SK-N-SH (cell line): Measurements from ENCODE around the gene NFATC2IP. TPM values are rescaled to one million over a fixed set of nuclear protein-coding genes. Genes with fewer than 3 reads are reported as not detected.

Experiments used
- CTCF ChIA-PET: fragments of 300-600, 350-600 bp; formaldehyde crosslinking; extraction: SDS; loops from one replicate; lab custom pipeline; 2021; lab: Yijun Ruan, JAX
- POLR2A ChIA-PET: fragments of 350-600 bp; sonication (Branson Sonifier 250); formaldehyde crosslinking; extraction: SDS; loops from one replicate; lab custom pipeline; 2020; ENCODE audit warnings: antibody characterized with exemption, inconsistent platforms; lab: Yijun Ruan, JAX
- DNase-seq: peaks from one replicate; pipeline ENCODE4 v3.0.0; 2012
- H2AFZ ChIP-seq: fragments of 200-600 bp; sonication (generic); 2 replicates; pipeline ENCODE4 v1.8.1; 2016; ENCODE audit warnings: antibody characterized with exemption, mild to moderate bottlenecking, low read depth
- H3F3A ChIP-seq: fragments of 200-600 bp; sonication (generic); replicated peaks from 2 replicates; pipeline ENCODE3; 2016; ENCODE audit warnings: antibody characterized with exemption, mild to moderate bottlenecking; ENCODE audit not compliant: insufficient read depth
- H3K27ac ChIP-seq, 2 experiments: fragments of 200-500 bp in 1 of 2; fragments of 200-600 bp in 1 of 2; sonication (Bioruptor generic) in 1 of 2; sonication (generic), shearing (Covaris generic) in 1 of 2; 2 replicates each; pipeline versions ENCODE4 v1.5.1 to v1.6.1; 2014 to 2016; ENCODE audit warnings: low read depth in 2 of 2, inconsistent platforms in 1 of 2, low read length in 1 of 2, mild to moderate bottlenecking in 1 of 2, mixed read lengths in 1 of 2
- H3K27me3 ChIP-seq: fragments of 200-600 bp; sonication (generic), shearing (Covaris generic); 2 replicates; pipeline ENCODE4 v1.6.1; 2016; ENCODE audit warnings: mixed run types; ENCODE audit not compliant: insufficient read depth
- H3K36me3 ChIP-seq, 2 experiments: fragments of 200-500 bp in 1 of 2; fragments of 200-600 bp in 1 of 2; sonication (Bioruptor generic) in 1 of 2; sonication (generic) in 1 of 2; replicated peaks in 1 of 2; 2 replicates each; pipeline versions ENCODE3 to v1.5.1; 2014 to 2016; ENCODE audit warnings: low read length in 1 of 2, mild to moderate bottlenecking in 1 of 2; ENCODE audit not compliant: insufficient read depth in 2 of 2, control insufficient read depth in 1 of 2
- H3K4me1 ChIP-seq, 2 experiments: fragments of 200-500 bp in 1 of 2; fragments of 200-600 bp in 1 of 2; sonication (Bioruptor generic) in 1 of 2; sonication (generic), shearing (Covaris generic) in 1 of 2; 2 replicates each; pipeline versions ENCODE4 v1.5.1 to v1.6.1; 2014 to 2016; ENCODE audit warnings: low read depth in 1 of 2, low read length in 1 of 2, mixed run types in 1 of 2; ENCODE audit not compliant: insufficient read depth in 2 of 2, control insufficient read depth in 1 of 2
- H3K4me2 ChIP-seq: fragments of 200-600 bp; sonication (generic), shearing (Covaris generic); 2 replicates; pipeline ENCODE4 v1.6.1; 2017; ENCODE audit warnings: mixed run types
- H3K4me3 ChIP-seq, 2 experiments: fragments of 200-500 bp in 1 of 2; fragments of 200-600 bp in 1 of 2; sonication (Bioruptor generic) in 1 of 2; sonication (generic), shearing (Covaris generic) in 1 of 2; 2 replicates each; pipeline versions ENCODE4 v1.5.1 to v1.8.1; 2014 to 2016; ENCODE audit warnings: low read depth in 2 of 2, inconsistent platforms in 1 of 2, low read length in 1 of 2, mild to moderate bottlenecking in 1 of 2, mixed read lengths in 1 of 2, moderate library complexity in 1 of 2
- H3K79me2 ChIP-seq: fragments of 200-600 bp; sonication (generic); 2 replicates; pipeline ENCODE4 v1.8.1; 2017; ENCODE audit warnings: mild to moderate bottlenecking; ENCODE audit not compliant: insufficient read depth
- H3K9ac ChIP-seq: fragments of 200-600 bp; sonication (generic); 2 replicates; pipeline ENCODE4 v1.6.1; 2017; ENCODE audit warnings: mixed run types
- H3K9me2 ChIP-seq: fragments of 200-600 bp; sonication (generic); 2 replicates; pipeline ENCODE4 v1.6.1; 2017; ENCODE audit warnings: mixed run types
- H3K9me3 ChIP-seq: fragments of 200-600 bp; sonication (generic); 2 replicates; pipeline ENCODE4 v1.6.1; 2017; ENCODE audit warnings: mixed run types, mild to moderate bottlenecking, moderate library complexity
- H4K20me1 ChIP-seq: fragments of 200-600 bp; sonication (generic); 2 replicates; pipeline ENCODE4 v1.6.1; 2017; ENCODE audit warnings: mild to moderate bottlenecking, mixed run types; ENCODE audit not compliant: insufficient read depth
- CHD2 ChIP-seq: fragments of 150-350 bp; IDR thresholded peaks from 2 replicates; pipeline ENCODE4 v1.6.1; 2018; ENCODE audit warnings: low read length; ENCODE audit not compliant: partially characterized antibody
- ELF1 ChIP-seq: IDR thresholded peaks from 2 replicates; pipeline ENCODE4 v1.4.0; 2012
- FOXJ3 ChIP-seq: sonication (generic); formaldehyde crosslinking; IDR thresholded peaks from 2 replicates; pipeline ENCODE4 v1.5.1; 2020; ENCODE audit warnings: mild to moderate bottlenecking, missing genetic modification reagents
- FOXM1 ChIP-seq: IDR thresholded peaks from 2 replicates; pipeline ENCODE4 v1.4.0; 2012; ENCODE audit warnings: low read depth, mild to moderate bottlenecking
- GABPA ChIP-seq: IDR thresholded peaks from 2 replicates; pipeline ENCODE4 v1.4.0; 2012; ENCODE audit warnings: low read depth, mild to moderate bottlenecking
- GATA2 ChIP-seq: sonication (generic); formaldehyde crosslinking; IDR thresholded peaks from 2 replicates; pipeline ENCODE4 v1.5.0; 2020; ENCODE audit warnings: mild to moderate bottlenecking, missing genetic modification reagents
- IRF3 ChIP-seq: fragments of 150-350 bp; IDR thresholded peaks from 2 replicates; pipeline ENCODE4 v1.6.1; 2016; ENCODE audit warnings: mild to moderate bottlenecking, low read depth, low read length
- JUND ChIP-seq: IDR thresholded peaks from 2 replicates; pipeline ENCODE4 v1.4.0; 2012
- MXI1 ChIP-seq: IDR thresholded peaks from 2 replicates; pipeline ENCODE4 v1.6.1; 2012; ENCODE audit warnings: mild to moderate bottlenecking, low read depth, low read length, improper control_type of control experiment
- RXRA ChIP-seq: IDR thresholded peaks from 2 replicates; pipeline ENCODE4 v1.4.0; 2012; ENCODE audit warnings: low read depth, mild to moderate bottlenecking, borderline replicate concordance
- SIN3A ChIP-seq: IDR thresholded peaks from 2 replicates; pipeline ENCODE4 v1.6.1; 2012; ENCODE audit warnings: low read depth, mild to moderate bottlenecking, low read length, moderate library complexity, borderline replicate concordance
- SMC3 ChIP-seq: IDR thresholded peaks from 2 replicates; pipeline ENCODE4 v1.6.1; 2012; ENCODE audit warnings: low read depth, low read length, improper control_type of control experiment
- TAF1 ChIP-seq: IDR thresholded peaks from 2 replicates; pipeline ENCODE4 v1.6.1; 2012; ENCODE audit warnings: low read depth, mild to moderate bottlenecking, low read length, moderate library complexity, borderline replicate concordance
- USF1 ChIP-seq: IDR thresholded peaks from 2 replicates; pipeline ENCODE4 v1.4.0; 2012; ENCODE audit warnings: low read depth, borderline replicate concordance
- USF2 ChIP-seq: fragments of 150-350 bp; IDR thresholded peaks from 2 replicates; pipeline ENCODE4 v1.6.1; 2017; ENCODE audit warnings: antibody characterized with exemption, low read length, low read depth, borderline replicate concordance
- YY1 ChIP-seq: IDR thresholded peaks from 2 replicates; pipeline ENCODE4 v1.4.0; 2012; ENCODE audit warnings: low read depth, mild to moderate bottlenecking
- WGBS: methylation state at CpG from one replicate; pipeline ENCODE4 v1.1.6; 2017; ENCODE audit warnings: low lambda C conversion rate; 5-methylcytosine and 5-hydroxymethylcytosine counted together
- polyA plus RNA-seq, 3 experiments: library from polyadenylated mRNA; depleted of rRNA; stranded (reverse); fragments of >200 nt; gene quantifications; 2 replicates each; pipeline ENCODE4 v1.2.3, GENCODE V29; 2012
- TF ChIP-seq, protein P1 (sequence below): IDR thresholded peaks from 2 replicates; pipeline ENCODE4 v1.4.0; 2012; ENCODE audit warnings: low read depth
- TF ChIP-seq, protein P2 (sequence below): fragments of 200-600 bp; sonication (generic); IDR thresholded peaks from 2 replicates; pipeline ENCODE4 v1.6.1; 2017; ENCODE audit warnings: antibody characterized with exemption, mild to moderate bottlenecking, moderate library complexity
- TF ChIP-seq, protein P3 (sequence below): IDR thresholded peaks from 2 replicates; pipeline ENCODE4 v1.6.1; 2012; ENCODE audit warnings: mild to moderate bottlenecking, low read depth, low read length, moderate library complexity
- TF ChIP-seq, protein P4 (sequence below): IDR thresholded peaks from 2 replicates; pipeline ENCODE4 v1.4.0; 2012; ENCODE audit warnings: low read depth, borderline replicate concordance

NFATC2IP gene
- polyA plus RNA-seq, 1 of the 3 experiments (the other 2 are of a cell fraction): 41.9 TPM

DNA sequence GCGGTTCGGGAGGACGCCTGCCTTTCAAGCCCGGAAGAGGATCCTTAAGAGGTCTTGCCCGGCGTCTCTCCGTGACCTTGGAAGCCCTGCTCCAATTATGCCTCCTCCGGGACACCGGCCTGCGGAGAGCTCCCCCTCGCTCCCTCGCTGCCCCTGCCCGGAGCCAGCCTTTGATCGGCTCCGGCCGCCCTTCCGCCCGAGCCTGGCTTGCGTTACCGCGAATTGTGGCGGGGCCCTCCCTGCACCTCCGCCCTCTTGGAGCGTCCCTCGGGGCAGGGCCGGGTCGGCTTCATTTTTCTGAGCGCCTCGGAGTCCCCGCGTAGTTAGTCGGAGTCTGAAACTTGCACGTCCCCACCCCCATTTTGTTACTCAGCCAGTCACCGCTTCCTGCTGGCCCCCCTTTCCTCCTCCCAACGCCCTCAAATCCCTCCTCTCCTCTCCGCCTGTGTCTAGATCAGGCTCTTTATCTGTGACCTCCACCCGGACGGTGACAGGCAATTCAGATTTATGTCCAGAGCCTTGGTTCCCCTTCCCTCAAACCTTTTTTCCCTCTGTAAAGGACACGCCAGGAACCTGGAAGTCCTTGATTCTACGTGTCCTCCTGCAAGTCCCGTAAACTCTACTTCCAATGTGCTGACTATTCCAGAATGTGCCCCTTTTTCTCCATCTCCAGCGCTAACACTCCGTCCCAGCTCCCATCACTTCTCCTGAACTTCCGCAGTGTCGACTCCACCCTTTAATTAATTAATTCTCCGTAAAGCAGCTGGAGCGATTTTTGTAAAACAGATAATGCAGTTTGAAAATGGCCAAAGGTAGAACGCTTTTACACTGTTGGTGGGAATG is 25.1 kb upstream of the NFATC2IP start:
- Histone ChIP-seq H3K27me3 (no peaks in the 10 kb centered on the region), H3K27ac (peak overlapping the region; percentile 90 to 98), H3K4me1 (peaks cover 0 to 5% of the 10 kb centered on the region in 2 experiments; a peak in 1 of 4 replicates), H3K4me3 (peak overlapping the region; percentile 63 to 96), H3K79me2 (0 out of 2 replicates have a peak, but pooled peaks cover 4% of the 10 kb centered on the region), H3K9me2 (no peaks in the 10 kb centered on the region), H3K9ac (peak overlapping the region; percentile 99), H4K20me1 (0 out of 2 replicates have a peak, but pooled peaks cover 6% of the 10 kb centered on the region), H3K4me2 (peak overlapping the region; percentile 82), H3K9me3 (no peaks in the 10 kb centered on the region), H3K36me3 (peaks cover 0 to 7% of the 10 kb centered on the region in 2 experiments), H3F3A (peaks cover 10% of the 10 kb centered on the region), H2AFZ (peak overlapping the region; percentile 90)
- no peak for DNase-seq
- ChIA-PET CTCF (interaction anchor here (0.9 to 2.0 kb wide), 2 partner anchors 19 kb away, joined by 3 to 10 read pairs; no protein-coding TSS in a partner anchor), POLR2A (interaction anchor here (1.2 kb wide), 1 partner anchor 62 kb away, joined by 4 read pairs; the partner anchor contains the start of gene SH2B1)
- WGBS: 6% methylated on average over 26 of the region's 48 CpGs
- no peak for TF ChIP-seq IRF3
- TF ChIP-seq GABPA: peak; percentile 33; the same call in 1 of the 2 replicates
- TF ChIP-seq, protein P1, sequence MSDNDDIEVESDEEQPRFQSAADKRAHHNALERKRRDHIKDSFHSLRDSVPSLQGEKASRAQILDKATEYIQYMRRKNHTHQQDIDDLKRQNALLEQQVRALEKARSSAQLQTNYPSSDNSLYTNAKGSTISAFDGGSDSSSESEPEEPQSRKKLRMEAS: peak; percentile 45
- TF ChIP-seq USF1: no peak
- TF ChIP-seq, protein P2, sequence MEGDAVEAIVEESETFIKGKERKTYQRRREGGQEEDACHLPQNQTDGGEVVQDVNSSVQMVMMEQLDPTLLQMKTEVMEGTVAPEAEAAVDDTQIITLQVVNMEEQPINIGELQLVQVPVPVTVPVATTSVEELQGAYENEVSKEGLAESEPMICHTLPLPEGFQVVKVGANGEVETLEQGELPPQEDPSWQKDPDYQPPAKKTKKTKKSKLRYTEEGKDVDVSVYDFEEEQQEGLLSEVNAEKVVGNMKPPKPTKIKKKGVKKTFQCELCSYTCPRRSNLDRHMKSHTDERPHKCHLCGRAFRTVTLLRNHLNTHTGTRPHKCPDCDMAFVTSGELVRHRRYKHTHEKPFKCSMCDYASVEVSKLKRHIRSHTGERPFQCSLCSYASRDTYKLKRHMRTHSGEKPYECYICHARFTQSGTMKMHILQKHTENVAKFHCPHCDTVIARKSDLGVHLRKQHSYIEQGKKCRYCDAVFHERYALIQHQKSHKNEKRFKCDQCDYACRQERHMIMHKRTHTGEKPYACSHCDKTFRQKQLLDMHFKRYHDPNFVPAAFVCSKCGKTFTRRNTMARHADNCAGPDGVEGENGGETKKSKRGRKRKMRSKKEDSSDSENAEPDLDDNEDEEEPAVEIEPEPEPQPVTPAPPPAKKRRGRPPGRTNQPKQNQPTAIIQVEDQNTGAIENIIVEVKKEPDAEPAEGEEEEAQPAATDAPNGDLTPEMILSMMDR: no peak
- TF ChIP-seq SIN3A: peak; percentile 44; the same call in 1 of the 2 replicates
- TF ChIP-seq USF2: no peak
- TF ChIP-seq JUND: no peak
- TF ChIP-seq RXRA: no peak
- TF ChIP-seq, protein P3, sequence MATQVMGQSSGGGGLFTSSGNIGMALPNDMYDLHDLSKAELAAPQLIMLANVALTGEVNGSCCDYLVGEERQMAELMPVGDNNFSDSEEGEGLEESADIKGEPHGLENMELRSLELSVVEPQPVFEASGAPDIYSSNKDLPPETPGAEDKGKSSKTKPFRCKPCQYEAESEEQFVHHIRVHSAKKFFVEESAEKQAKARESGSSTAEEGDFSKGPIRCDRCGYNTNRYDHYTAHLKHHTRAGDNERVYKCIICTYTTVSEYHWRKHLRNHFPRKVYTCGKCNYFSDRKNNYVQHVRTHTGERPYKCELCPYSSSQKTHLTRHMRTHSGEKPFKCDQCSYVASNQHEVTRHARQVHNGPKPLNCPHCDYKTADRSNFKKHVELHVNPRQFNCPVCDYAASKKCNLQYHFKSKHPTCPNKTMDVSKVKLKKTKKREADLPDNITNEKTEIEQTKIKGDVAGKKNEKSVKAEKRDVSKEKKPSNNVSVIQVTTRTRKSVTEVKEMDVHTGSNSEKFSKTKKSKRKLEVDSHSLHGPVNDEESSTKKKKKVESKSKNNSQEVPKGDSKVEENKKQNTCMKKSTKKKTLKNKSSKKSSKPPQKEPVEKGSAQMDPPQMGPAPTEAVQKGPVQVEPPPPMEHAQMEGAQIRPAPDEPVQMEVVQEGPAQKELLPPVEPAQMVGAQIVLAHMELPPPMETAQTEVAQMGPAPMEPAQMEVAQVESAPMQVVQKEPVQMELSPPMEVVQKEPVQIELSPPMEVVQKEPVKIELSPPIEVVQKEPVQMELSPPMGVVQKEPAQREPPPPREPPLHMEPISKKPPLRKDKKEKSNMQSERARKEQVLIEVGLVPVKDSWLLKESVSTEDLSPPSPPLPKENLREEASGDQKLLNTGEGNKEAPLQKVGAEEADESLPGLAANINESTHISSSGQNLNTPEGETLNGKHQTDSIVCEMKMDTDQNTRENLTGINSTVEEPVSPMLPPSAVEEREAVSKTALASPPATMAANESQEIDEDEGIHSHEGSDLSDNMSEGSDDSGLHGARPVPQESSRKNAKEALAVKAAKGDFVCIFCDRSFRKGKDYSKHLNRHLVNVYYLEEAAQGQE: no peak; the same call in none of the 2 replicates
- TF ChIP-seq SMC3: no peak
- TF ChIP-seq CHD2: no peak
- TF ChIP-seq ELF1: no peak
- no peak for TF ChIP-seq FOXJ3 (CRISPR knock-in tag)
- 0 out of 2 replicates have a peak, but pooled peaks have one; percentile 5 for TF ChIP-seq YY1
- TF ChIP-seq MXI1: 0 out of 2 replicates have a peak, but pooled peaks have one; percentile 7
- TF ChIP-seq FOXM1: no peak
- TF ChIP-seq GATA2 (CRISPR knock-in tag): peak; percentile 29; the same call in 1 of the 2 replicates
- TF ChIP-seq, protein P4, sequence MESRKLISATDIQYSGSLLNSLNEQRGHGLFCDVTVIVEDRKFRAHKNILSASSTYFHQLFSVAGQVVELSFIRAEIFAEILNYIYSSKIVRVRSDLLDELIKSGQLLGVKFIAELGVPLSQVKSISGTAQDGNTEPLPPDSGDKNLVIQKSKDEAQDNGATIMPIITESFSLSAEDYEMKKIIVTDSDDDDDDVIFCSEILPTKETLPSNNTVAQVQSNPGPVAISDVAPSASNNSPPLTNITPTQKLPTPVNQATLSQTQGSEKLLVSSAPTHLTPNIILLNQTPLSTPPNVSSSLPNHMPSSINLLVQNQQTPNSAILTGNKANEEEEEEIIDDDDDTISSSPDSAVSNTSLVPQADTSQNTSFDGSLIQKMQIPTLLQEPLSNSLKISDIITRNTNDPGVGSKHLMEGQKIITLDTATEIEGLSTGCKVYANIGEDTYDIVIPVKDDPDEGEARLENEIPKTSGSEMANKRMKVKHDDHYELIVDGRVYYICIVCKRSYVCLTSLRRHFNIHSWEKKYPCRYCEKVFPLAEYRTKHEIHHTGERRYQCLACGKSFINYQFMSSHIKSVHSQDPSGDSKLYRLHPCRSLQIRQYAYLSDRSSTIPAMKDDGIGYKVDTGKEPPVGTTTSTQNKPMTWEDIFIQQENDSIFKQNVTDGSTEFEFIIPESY: no peak
- TF ChIP-seq TAF1: peak; percentile 22; the same call in 1 of the 2 replicates
